ACC112 (cell line): Measurements from ENCODE around the gene ANGEL1.
A peak's percentile ranks its signal among the peaks of the same experiment; 100 is the strongest.

Experiments
- H2AFZ ChIP-seq: fragments of 200-600 bp; sonication (generic); one replicate; pipeline ENCODE4 v1.6.0; 2017; ENCODE audit warnings: antibody characterized with exemption, low read length; ENCODE audit not compliant: unreplicated experiment
- H3K27ac ChIP-seq: fragments of 200-600 bp; sonication (generic); 2 replicates; pipeline ENCODE4 v1.5.1; 2014; ENCODE audit warnings: low read depth, mild to moderate bottlenecking, antibody characterized with exemption, low read length, moderate library complexity
- H3K27me3 ChIP-seq: fragments of 200-600 bp; sonication (generic); 2 replicates; pipeline ENCODE4 v1.6.1; 2014; ENCODE audit warnings: mild to moderate bottlenecking, antibody characterized with exemption, low read length, moderate library complexity, mixed read lengths; ENCODE audit not compliant: insufficient read depth
- H3K36me3 ChIP-seq: fragments of 200-600 bp; sonication (generic); 2 replicates; pipeline ENCODE4 v1.6.1; 2016; ENCODE audit warnings: mild to moderate bottlenecking, antibody characterized with exemption, low read length, moderate library complexity, mixed read lengths; ENCODE audit not compliant: insufficient read depth
- H3K4me1 ChIP-seq: fragments of 200-600 bp; sonication (generic); one replicate; pipeline ENCODE4 v1.6.1; 2016; ENCODE audit warnings: low read length, mixed read lengths; ENCODE audit not compliant: insufficient read depth, unreplicated experiment, control insufficient read depth
- H3K4me3 ChIP-seq: fragments of 200-600 bp; sonication (generic); 2 replicates; pipeline ENCODE4 v1.5.1; 2014; ENCODE audit warnings: mild to moderate bottlenecking, low read depth, low read length
- H3K79me2 ChIP-seq: fragments of 200-600 bp; sonication (generic); one replicate; pipeline ENCODE4 v1.6.0; 2016; ENCODE audit warnings: low read length; ENCODE audit not compliant: control insufficient read depth, unreplicated experiment, insufficient read depth

ANGEL1 gene

GRCh38 chr14:76814726-76815645 lies 2.3 kb upstream of the ANGEL1 start:
- H3K79me2 ChIP-seq = peaks cover 2% of the 10 kb centered on the region

GRCh38 chr14:76812093-76812421 lies 625 bp downstream of the ANGEL1 start:
- Histone ChIP-seq H3K4me3 (peak overlapping the region; percentile 93), H3K27ac (no peak overlapping the region), H3K27me3 (peaks cover 8% of the 10 kb centered on the region), H3K79me2 (peaks cover 4% of the 10 kb centered on the region), H3K4me1 (peaks cover 3% of the 10 kb centered on the region), H2AFZ (peak overlapping the region; percentile 98), H3K36me3 (no peaks in the 10 kb centered on the region)

More at GRCh38 chr14:76814726-76815645, 2.3 kb upstream of the ANGEL1 start:
- H3K36me3 ChIP-seq = no peaks in the 10 kb centered on the region
- H3K27ac ChIP-seq = no peak overlapping the region
- H2AFZ ChIP-seq = no peak overlapping the region
- H3K4me3 ChIP-seq = no peak overlapping the region
- H3K27me3 ChIP-seq = peaks cover 30% of the 10 kb centered on the region
- peaks cover 3% of the 10 kb centered on the region for H3K4me1 ChIP-seq

GRCh38 chr14:76811561-76811960 lies 1.1 kb downstream of the ANGEL1 start:
- peaks cover 3% of the 10 kb centered on the region for H3K4me1 ChIP-seq
- H3K27ac ChIP-seq = no peak overlapping the region
- H3K79me2 ChIP-seq = peaks cover 4% of the 10 kb centered on the region
- peaks cover 3% of the 10 kb centered on the region for H3K27me3 ChIP-seq
- H3K4me3 ChIP-seq = peak overlapping the region; percentile 93
- no peak overlapping the region for H2AFZ ChIP-seq
- H3K36me3 ChIP-seq = no peaks in the 10 kb centered on the region

GRCh38 chr14:76810953-76811400 lies 1.7 kb downstream of the ANGEL1 start:
- Histone ChIP-seq H2AFZ (peak overlapping the region; percentile 49), H3K4me3 (peak overlapping the region; percentile 93)

GRCh38 chr14:76810525-76810924 lies 2.2 kb downstream of the ANGEL1 start:
- no peak overlapping the region for H3K27ac ChIP-seq
- peak overlapping the region; percentile 49 for H2AFZ ChIP-seq
- H3K36me3 ChIP-seq = no peaks in the 10 kb centered on the region
- peaks cover 3% of the 10 kb centered on the region for H3K4me1 ChIP-seq
- H3K4me3 ChIP-seq = peak overlapping the region; percentile 93
- peaks cover 4% of the 10 kb centered on the region for H3K79me2 ChIP-seq
- H3K27me3 ChIP-seq = no peaks in the 10 kb centered on the region

More at GRCh38 chr14:76810953-76811400, 1.7 kb downstream of the ANGEL1 start:
- Histone ChIP-seq H3K36me3 (no peaks in the 10 kb centered on the region), H3K79me2 (peaks cover 4% of the 10 kb centered on the region), H3K27me3 (no peaks in the 10 kb centered on the region), H3K27ac (no peak overlapping the region), H3K4me1 (peaks cover 3% of the 10 kb centered on the region)

GRCh38 chr14:76808990-76809389 lies 3.7 kb downstream of the ANGEL1 start:
- H3K4me3 ChIP-seq = no peak overlapping the region
- H3K36me3 ChIP-seq = no peaks in the 10 kb centered on the region
- peaks cover 4% of the 10 kb centered on the region for H3K79me2 ChIP-seq
- H3K27me3 ChIP-seq = no peaks in the 10 kb centered on the region
- H3K4me1 ChIP-seq = peaks cover 3% of the 10 kb centered on the region
- H2AFZ ChIP-seq = no peak overlapping the region
- no peak overlapping the region for H3K27ac ChIP-seq

GRCh38 chr14:76808011-76808410 lies 4.7 kb downstream of the ANGEL1 start:
- Histone ChIP-seq H3K27ac (no peak overlapping the region), H3K36me3 (no peaks in the 10 kb centered on the region), H3K4me1 (peaks cover under 1% of the 10 kb centered on the region), H2AFZ (no peak overlapping the region), H3K4me3 (no peak overlapping the region), H3K27me3 (no peaks in the 10 kb centered on the region), H3K79me2 (peaks cover 4% of the 10 kb centered on the region)

GRCh38 chr14:76806446-76806845 lies 6.2 kb downstream of the ANGEL1 start:
- peaks cover 4% of the 10 kb centered on the region for H3K79me2 ChIP-seq
- no peak overlapping the region for H3K27ac ChIP-seq
- H3K4me1 ChIP-seq = no peaks in the 10 kb centered on the region
- no peak overlapping the region for H2AFZ ChIP-seq
- no peaks in the 10 kb centered on the region for H3K27me3 ChIP-seq
- H3K4me3 ChIP-seq = no peak overlapping the region
- H3K36me3 ChIP-seq = no peaks in the 10 kb centered on the region

- Histone ChIP-seq H3K4me1 (no peaks in the 10 kb centered on the region), H2AFZ (no peak overlapping the region), H3K4me3 (no peak overlapping the region), H3K27me3 (no peaks in the 10 kb centered on the region), H3K27ac (no peak overlapping the region), H3K79me2 (no peaks in the 10 kb centered on the region), H3K36me3 (peaks cover 11% of the 10 kb centered on the region)
These were observed 18.7 kb downstream of the ANGEL1 start for GRCh38 chr14:76793956-76794355.

GRCh38 chr14:76793324-76793723 lies 19.4 kb downstream of the ANGEL1 start:
- Histone ChIP-seq H2AFZ (no peak overlapping the region), H3K27ac (no peak overlapping the region), H3K27me3 (no peaks in the 10 kb centered on the region), H3K79me2 (no peaks in the 10 kb centered on the region), H3K36me3 (peaks cover 11% of the 10 kb centered on the region), H3K4me1 (no peaks in the 10 kb centered on the region), H3K4me3 (no peak overlapping the region)

- no peaks in the 10 kb centered on the region for H3K27me3 ChIP-seq
- H3K27ac ChIP-seq = no peak overlapping the region
- H3K79me2 ChIP-seq = no peaks in the 10 kb centered on the region
- H2AFZ ChIP-seq = no peak overlapping the region
- peaks cover 11% of the 10 kb centered on the region for H3K36me3 ChIP-seq
- no peaks in the 10 kb centered on the region for H3K4me1 ChIP-seq
- H3K4me3 ChIP-seq = no peak overlapping the region
These were observed 20.3 kb downstream of the ANGEL1 start for GRCh38 chr14:76792422-76792821.
